GM21529 (cell line): ENCODE measurements around the gene PHKG2.
"Not testable (repeated sequence)": the region's sequence is repeated elsewhere in the genome, so short reads cannot be mapped to it uniquely, and the experiment has no call there.

Experiments used
- ATAC-seq: cut with Tn5 transposase; IDR thresholded peaks from one replicate; pipeline ENCODE4 v1.9.1; 2021; ENCODE audit not compliant: unreplicated experiment

PHKG2 gene, protein sequence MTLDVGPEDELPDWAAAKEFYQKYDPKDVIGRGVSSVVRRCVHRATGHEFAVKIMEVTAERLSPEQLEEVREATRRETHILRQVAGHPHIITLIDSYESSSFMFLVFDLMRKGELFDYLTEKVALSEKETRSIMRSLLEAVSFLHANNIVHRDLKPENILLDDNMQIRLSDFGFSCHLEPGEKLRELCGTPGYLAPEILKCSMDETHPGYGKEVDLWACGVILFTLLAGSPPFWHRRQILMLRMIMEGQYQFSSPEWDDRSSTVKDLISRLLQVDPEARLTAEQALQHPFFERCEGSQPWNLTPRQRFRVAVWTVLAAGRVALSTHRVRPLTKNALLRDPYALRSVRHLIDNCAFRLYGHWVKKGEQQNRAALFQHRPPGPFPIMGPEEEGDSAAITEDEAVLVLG

DNA sequence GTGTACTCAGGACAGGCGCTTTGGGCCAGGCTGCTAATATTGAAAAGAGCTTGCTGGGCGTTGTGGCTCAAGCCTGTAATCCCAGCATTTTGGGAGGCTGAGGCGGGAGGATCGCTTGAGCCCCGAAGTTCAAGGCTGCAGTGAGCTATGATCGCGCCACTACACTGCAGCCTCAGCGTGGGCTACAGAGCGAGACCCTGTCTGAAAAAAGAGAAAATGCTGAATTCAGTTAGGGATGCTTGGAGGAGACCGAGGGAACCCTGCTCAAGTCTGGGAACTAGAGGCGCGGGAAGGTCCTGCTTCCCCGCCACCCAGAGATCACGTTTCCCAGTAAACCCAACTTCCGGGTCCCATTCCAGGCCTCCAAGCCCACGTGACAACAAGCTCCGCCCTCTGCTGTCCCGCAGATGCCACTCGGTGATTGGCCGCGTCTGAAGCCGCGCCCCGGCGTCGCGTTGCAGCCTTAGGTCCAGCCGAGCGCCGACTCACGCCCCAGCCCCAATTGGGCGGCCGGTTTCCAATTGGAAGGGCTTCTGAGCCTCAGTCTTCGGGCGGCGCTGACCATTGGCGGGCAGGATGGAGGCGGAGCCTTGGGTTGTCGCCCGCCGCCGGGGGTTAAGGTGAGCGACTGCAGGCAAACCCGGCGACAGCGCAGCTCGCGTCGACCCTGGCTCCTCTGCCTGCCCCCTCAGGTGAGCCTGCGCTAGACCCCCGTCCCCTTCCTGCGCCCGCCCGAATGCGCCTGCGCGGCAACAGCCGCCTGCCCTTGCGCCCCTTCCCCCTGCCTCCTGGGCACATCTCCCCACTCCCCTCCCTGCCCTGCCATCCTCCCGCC lies at the start of gene PHKG2:
Gene PHKG2, plus strand, starts transcription at position 627 of the 835 bp plus-strand sequence. CDS start 396 bp downstream, outside the sequence.
- peak; percentile 97 for ATAC-seq

GRCh38 chr16:30698816-30699614 lies 49.2 kb upstream of the PHKG2 start, which contains the start of gene SRCAP:
SRCAP (plus strand) TSS chr16:30699171; CDS start chr16:30700825, 1,654 bp downstream.
- peak; percentile 30 for ATAC-seq

- no peak for ATAC-seq
Observed at GRCh38 chr16:30699615-30700099, 48.6 kb upstream of the PHKG2 start.

DNA sequence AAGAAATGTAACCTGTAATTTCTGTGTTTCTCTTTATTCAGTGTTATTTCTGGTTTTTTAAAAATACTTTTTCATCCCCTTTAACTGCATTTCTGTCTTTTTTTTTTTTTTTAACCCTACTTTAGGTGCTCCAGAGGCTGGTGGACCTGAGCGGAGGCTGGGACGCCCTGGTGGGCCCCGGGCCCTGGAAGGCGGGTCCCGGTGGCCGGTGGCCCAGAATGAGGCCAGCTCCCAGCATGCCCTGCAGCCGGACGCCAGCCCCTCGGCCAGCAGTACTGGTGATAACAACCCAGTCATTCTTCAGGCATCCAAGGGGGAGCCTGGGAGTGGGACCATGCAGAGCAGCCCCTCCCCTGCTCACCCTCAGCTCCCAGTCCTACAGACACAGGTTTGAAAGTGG lies 47.7 kb upstream of the PHKG2 start:
- ATAC-seq, result no peak

DNA sequence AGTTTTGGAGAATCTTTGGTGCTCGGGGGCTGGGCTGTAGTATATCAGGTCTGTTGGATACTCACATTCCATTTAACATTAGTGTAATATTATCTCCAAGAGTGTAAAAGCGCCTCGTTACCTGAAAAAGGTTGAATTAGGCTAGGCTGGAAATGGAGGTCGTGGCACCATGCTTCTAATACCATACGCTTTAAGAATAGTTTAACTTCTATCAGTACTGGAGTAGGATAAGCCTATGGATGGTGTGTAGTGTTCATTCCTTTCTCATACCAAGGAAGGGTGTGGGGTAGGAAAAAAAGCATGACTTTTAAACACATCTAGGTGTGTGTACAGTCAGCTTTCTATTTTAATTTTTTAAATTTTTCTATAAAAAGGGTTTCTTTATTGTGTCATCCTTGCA lies 47.3 kb upstream of the PHKG2 start:
- no peak for ATAC-seq

GRCh38 chr16:30703071-30703470 lies 45.2 kb upstream of the PHKG2 start:
- ATAC-seq, result not testable (repeated sequence)

DNA sequence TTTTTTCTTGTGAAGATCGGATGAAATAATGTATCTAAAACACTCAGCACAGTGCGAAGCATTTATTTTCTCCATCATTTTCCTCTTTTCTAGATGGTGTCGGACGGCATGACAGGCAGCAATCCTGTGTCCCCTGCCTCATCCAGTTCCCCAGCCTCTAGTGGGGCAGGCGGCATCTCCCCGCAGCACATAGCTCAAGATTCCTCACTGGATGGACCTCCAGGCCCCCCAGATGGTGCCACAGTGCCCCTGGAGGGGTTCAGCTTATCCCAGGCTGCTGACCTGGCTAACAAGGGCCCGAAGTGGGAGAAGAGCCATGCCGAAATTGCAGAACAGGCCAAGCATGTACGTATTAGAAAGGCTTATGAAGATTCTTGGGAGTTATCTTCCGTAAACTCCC lies 44.3 kb upstream of the PHKG2 start:
- ATAC-seq, result no peak

DNA sequence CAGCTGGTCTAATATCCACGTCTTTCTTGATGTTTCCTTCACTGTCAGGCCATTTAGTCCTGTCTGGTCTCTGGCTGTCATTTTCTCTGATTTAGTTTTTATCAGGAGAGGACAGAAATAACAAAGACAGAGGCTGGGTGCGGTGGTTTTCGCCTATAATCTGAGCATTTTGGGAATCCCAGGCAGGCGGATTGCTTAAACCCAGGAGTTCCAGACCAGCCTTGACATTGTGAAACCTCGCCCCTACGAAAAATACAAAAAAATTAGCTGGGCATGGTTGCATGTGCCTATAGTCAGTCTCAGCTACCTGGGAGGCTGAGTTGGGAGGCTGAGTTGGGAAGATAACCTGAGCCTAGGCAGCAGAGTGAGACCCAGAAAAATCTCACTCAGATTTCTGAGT lies 42.2 kb upstream of the PHKG2 start:
- no peak for ATAC-seq

- no peak for ATAC-seq
Observed at GRCh38 chr16:30710971-30711370, 37.3 kb upstream of the PHKG2 start.

DNA sequence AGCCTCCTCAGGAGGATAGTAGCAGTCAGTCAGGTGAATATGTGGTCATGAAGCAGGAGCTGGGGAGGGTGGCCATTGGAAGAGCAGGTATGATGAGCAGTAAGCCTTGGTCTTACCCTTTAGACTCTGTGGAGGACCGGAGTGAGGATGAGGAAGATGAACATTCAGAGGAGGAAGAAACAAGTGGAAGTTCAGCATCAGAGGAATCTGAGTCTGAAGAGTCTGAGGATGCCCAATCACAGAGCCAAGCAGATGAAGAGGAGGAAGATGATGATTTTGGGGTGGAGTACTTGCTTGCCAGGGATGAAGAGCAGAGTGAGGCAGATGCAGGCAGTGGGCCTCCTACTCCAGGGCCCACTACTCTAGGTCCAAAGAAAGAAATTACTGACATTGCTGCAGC lies 36.5 kb upstream of the PHKG2 start:
- ATAC-seq, result no peak

DNA sequence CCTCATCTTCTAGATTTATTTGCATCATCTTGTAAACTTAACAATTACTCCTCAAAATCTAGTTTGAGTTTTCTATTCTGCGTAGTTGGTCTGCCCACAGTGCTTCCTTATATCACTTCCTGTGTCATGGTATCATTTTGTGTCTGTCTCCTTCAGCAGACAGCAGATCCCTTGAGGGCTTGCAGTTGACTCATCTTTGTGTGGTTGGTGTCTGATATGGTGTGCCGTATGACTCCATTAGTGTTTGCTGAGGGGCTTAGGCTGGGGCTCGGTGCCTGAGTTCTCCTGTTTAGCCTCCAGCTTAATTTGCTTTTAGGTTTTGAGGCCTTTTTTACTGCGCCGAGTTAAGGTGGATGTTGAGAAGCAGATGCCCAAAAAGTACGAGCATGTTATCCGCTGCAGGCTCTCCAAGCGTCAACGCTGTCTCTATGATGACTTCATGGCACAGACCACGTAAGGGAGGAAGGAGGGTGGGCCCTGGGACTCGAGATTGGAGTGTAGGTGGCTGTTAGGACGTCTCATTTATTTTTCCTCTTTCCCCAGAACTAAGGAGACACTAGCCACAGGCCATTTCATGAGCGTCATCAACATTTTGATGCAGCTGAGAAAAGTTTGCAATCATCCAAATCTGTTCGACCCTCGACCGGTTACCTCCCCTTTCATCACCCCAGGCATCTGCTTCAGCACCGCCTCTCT lies 32.3 kb upstream of the PHKG2 start:
- no peak for ATAC-seq

GRCh38 chr16:30720086-30720485 lies 28.1 kb upstream of the PHKG2 start:
- ATAC-seq, result no peak

GRCh38 chr16:30720694-30721093 lies 27.5 kb upstream of the PHKG2 start:
- ATAC-seq, result no peak

GRCh38 chr16:30721167-30721566 lies 27.1 kb upstream of the PHKG2 start:
- no peak for ATAC-seq

DNA sequence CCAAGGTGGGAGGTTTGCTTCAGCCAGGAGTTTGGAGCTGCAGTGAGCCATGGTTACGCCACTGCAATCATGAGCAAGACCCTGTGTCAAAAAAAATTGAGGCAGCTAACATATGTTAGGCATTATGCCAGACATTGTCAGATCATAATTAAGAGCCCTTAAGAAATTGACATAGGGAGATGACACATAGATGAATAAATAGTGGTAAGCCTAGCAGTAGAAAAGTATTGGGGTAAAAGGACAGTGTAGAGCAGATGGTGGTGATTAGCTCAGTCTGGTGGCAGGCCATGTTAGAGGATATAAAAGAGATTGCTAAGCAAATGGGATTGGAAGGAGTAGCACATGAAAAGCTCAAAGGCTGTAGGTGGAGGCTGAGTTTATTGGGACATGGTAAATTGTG lies 26.6 kb upstream of the PHKG2 start:
- no peak for ATAC-seq

DNA sequence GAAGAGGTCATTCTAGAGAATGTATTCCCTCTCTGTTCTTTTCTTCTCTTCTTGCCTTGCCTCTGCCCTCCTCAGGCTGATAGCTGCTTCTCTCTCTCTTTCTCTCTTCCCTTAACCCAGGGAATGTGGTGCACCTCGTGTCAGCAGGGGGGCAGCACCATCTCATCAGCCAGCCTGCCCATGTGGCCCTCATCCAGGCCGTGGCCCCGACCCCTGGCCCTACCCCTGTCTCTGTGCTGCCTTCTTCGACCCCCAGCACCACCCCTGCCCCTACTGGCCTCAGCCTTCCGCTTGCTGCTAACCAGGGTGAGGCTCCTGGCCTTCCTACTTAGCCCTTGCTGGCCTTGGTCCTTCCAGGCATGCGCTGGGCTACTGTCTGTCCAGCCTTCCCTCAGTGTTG lies 25.8 kb upstream of the PHKG2 start:
- no peak for ATAC-seq

GRCh38 chr16:30722916-30723315 lies 25.3 kb upstream of the PHKG2 start:
- no peak for ATAC-seq

- ATAC-seq, result no peak
Observed at GRCh38 chr16:30723725-30724355, 24.4 kb upstream of the PHKG2 start.

DNA sequence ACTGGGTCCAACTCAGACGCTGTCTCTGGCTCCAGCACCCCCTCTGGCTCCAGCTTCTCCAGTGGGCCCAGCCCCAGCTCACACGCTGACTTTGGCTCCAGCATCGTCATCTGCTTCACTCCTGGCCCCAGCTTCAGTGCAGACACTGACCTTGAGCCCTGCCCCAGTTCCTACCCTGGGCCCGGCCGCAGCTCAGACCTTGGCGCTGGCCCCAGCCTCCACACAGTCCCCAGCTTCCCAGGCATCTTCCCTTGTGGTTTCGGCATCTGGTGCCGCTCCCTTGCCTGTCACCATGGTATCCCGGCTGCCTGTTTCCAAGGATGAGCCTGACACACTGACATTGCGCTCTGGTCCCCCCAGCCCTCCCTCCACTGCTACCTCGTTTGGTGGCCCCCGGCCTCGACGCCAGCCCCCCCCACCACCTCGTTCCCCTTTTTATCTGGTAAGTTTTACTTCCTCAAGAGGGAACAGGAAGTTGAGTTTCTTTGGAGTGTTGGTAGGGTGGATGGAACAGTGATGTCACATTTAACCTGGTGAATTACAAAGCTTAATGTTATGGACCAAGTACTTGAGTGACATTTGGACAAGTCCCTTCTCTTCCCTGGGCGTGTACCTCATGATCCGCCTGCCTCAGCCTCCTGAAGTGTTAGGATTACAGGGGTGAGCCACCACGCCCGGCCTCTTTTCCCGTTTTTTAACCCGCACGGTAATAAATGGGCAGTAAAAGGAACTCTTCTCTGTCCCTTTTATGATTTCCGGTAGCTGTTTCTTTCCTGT lies 23.4 kb upstream of the PHKG2 start:
- no peak for ATAC-seq
